Neuronal stem cell (in vitro differentiated cells): ENCODE measurements around the gene STOX1.
"Not testable (repeated sequence)": the region's sequence is repeated elsewhere in the genome, so short reads cannot be mapped to it uniquely, and the experiment has no call there.

ENCODE experiments used
- DNase-seq: peaks from one replicate; pipeline ENCODE4 v3.0.0-alpha.2; 2013; ENCODE audit warnings: low spot score
- H2AFZ ChIP-seq: one replicate; pipeline ENCODE4 v1.6.1; 2013; ENCODE audit warnings: mild to moderate bottlenecking, low read length, inconsistent platforms
- H2AK5ac ChIP-seq: 2 replicates; pipeline ENCODE4 v1.6.1; 2013; ENCODE audit warnings: low read depth, mild to moderate bottlenecking, inconsistent platforms, low read length, moderate library complexity, mixed read lengths
- H2BK120ac ChIP-seq: 2 replicates; pipeline ENCODE4 v1.6.1; 2013; ENCODE audit warnings: low read depth, mild to moderate bottlenecking, inconsistent platforms, low read length, moderate library complexity, mixed read lengths
- H2BK12ac ChIP-seq: one replicate; pipeline ENCODE4 v1.6.1; 2013; ENCODE audit warnings: low read length, inconsistent platforms
- H2BK15ac ChIP-seq: 2 replicates; pipeline ENCODE4 v1.6.1; 2013; ENCODE audit warnings: mild to moderate bottlenecking, low read length, inconsistent platforms, mixed read lengths
- H2BK5ac ChIP-seq: one replicate; pipeline ENCODE4 v1.6.1; 2013; ENCODE audit warnings: inconsistent platforms, mild to moderate bottlenecking, low read length, moderate library complexity
- H3K14ac ChIP-seq: one replicate; pipeline ENCODE4 v1.6.1; 2013; ENCODE audit warnings: low read length, inconsistent platforms
- H3K18ac ChIP-seq: 2 replicates; pipeline ENCODE4 v1.6.1; 2013; ENCODE audit warnings: low read length, inconsistent platforms
- H3K23ac ChIP-seq: 2 replicates; pipeline ENCODE4 v1.6.1; 2013; ENCODE audit warnings: low read depth, mild to moderate bottlenecking, mixed read lengths, low read length, inconsistent platforms; ENCODE audit not compliant: poor library complexity
- H3K27ac ChIP-seq: replicated peaks from 3 replicates; pipeline ENCODE4 v1.5.1; 2013; ENCODE audit warnings: low read length, inconsistent platforms
- H3K27me3 ChIP-seq, 3 experiments: 2 replicates each; pipeline ENCODE4 v1.6.1; 2013; ENCODE audit warnings: low read length in 3 of 3, mild to moderate bottlenecking in 2 of 3, inconsistent platforms in 1 of 3, low read depth in 1 of 3, mixed read lengths in 1 of 3, moderate library complexity in 1 of 3; ENCODE audit not compliant: control insufficient read depth in 3 of 3, insufficient read depth in 3 of 3
- H3K36me3 ChIP-seq, 2 donors: replicated peaks in 1 of 2; 2 replicates each; pipeline ENCODE4 v1.6.1; 2013; ENCODE audit warnings: low read length in 2 of 2; ENCODE audit not compliant: control insufficient read depth in 2 of 2, insufficient read depth in 2 of 2
- H3K4ac ChIP-seq: 2 replicates; pipeline ENCODE4 v1.6.1; 2013; ENCODE audit warnings: inconsistent platforms, mild to moderate bottlenecking, low read length, moderate library complexity
- H3K4me1 ChIP-seq, 2 donors: 1 replicate in 1 of 2; 2 replicates in 1 of 2; pipeline ENCODE4 v1.6.1; 2013; ENCODE audit warnings: low read length in 2 of 2, low read depth in 1 of 2; ENCODE audit not compliant: control insufficient read depth in 2 of 2, insufficient read depth in 1 of 2
- H3K4me2 ChIP-seq: one replicate; pipeline ENCODE4 v1.6.1; 2013; ENCODE audit warnings: mild to moderate bottlenecking, low read length, inconsistent platforms; ENCODE audit not compliant: insufficient read depth, poor library complexity, severe bottlenecking
- H3K4me3 ChIP-seq, 2 donors: 2 replicates each; pipeline ENCODE4 v1.5.1; 2013; ENCODE audit warnings: low read length in 2 of 2, mild to moderate bottlenecking in 2 of 2, inconsistent platforms in 1 of 2, moderate library complexity in 1 of 2
- H3K79me1 ChIP-seq: one replicate; pipeline ENCODE4 v1.6.1; 2013; ENCODE audit warnings: low read depth, mild to moderate bottlenecking, inconsistent platforms, low read length, moderate library complexity
- H3K9ac ChIP-seq: one replicate; pipeline ENCODE4 v1.6.1; 2013; ENCODE audit warnings: mild to moderate bottlenecking, low read depth, low read length, inconsistent platforms; ENCODE audit not compliant: poor library complexity
- H3K9me3 ChIP-seq, 2 donors: replicated peaks in 1 of 2; 2 replicates each; pipeline versions ENCODE3 to v1.6.1; 2013; ENCODE audit warnings: low read length in 2 of 2, mild to moderate bottlenecking in 2 of 2, inconsistent platforms in 1 of 2, low read depth in 1 of 2, mixed read lengths in 1 of 2, moderate library complexity in 1 of 2; ENCODE audit not compliant: control insufficient read depth in 2 of 2, insufficient read depth in 1 of 2
- H4K8ac ChIP-seq: one replicate; pipeline ENCODE4 v1.6.1; 2013; ENCODE audit warnings: low read depth, mild to moderate bottlenecking, inconsistent platforms, low read length, moderate library complexity
- H4K91ac ChIP-seq: one replicate; pipeline ENCODE4 v1.6.1; 2013; ENCODE audit warnings: low read length, low read depth, mild to moderate bottlenecking, inconsistent platforms; ENCODE audit not compliant: poor library complexity
- WGBS, 2 donors: extraction: QIAGEN DNeasy Blood & Tissue Kit; methylation state at CpG; one replicate each; pipeline ENCODE4 v1.1.7; 2013; ENCODE audit warnings: missing lambda C conversion rate in 2 of 2, mixed read lengths in 1 of 2; ENCODE audit not compliant: insufficient read length in 2 of 2, insufficient replicate concordance in 1 of 2; ENCODE audit errors: extremely low coverage in 2 of 2; 5-methylcytosine and 5-hydroxymethylcytosine counted together

The STOX1 gene

GRCh38 chr10:68925489-68925888, 98.2 kb downstream of the STOX1 start:
- DNase-seq = no peak
- no peak overlapping the region for H3K14ac ChIP-seq
- no peak overlapping the region for H3K4me3 ChIP-seq
- H4K8ac ChIP-seq = no peak overlapping the region
- H2BK15ac ChIP-seq = no peak overlapping the region
- peaks cover 2 to 91% of the 10 kb centered on the region in 2 donors for H3K36me3 ChIP-seq
- no peak overlapping the region for H3K18ac ChIP-seq
- H2BK5ac ChIP-seq = no peak overlapping the region
- H3K4me2 ChIP-seq = no peak overlapping the region
- no peaks in the 10 kb centered on the region for H3K9me3 ChIP-seq
- H3K27ac ChIP-seq = no peak overlapping the region
- H3K4me1 ChIP-seq = no peaks in the 10 kb centered on the region
- no peak overlapping the region for H3K23ac ChIP-seq
- H3K27me3 ChIP-seq = no peaks in the 10 kb centered on the region
- no peak overlapping the region for H2BK12ac ChIP-seq
- H3K4ac ChIP-seq = no peak overlapping the region
- no peak overlapping the region for H2BK120ac ChIP-seq
- no peak overlapping the region for H3K9ac ChIP-seq
- WGBS, 2 donors = no CpG with 5 or more reads among the region's 4 CpGs
- H2AK5ac ChIP-seq = no peak overlapping the region
- no peaks in the 10 kb centered on the region for H3K79me1 ChIP-seq
- no peak overlapping the region for H2AFZ ChIP-seq
- no peak overlapping the region for H4K91ac ChIP-seq

- not testable (repeated sequence) for H2AFZ ChIP-seq, H4K8ac ChIP-seq, H2BK12ac ChIP-seq, DNase-seq, H3K4me1 ChIP-seq, H4K91ac ChIP-seq, H3K23ac ChIP-seq, H2AK5ac ChIP-seq, H3K9me3 ChIP-seq, H3K4me2 ChIP-seq, H3K18ac ChIP-seq, H3K4ac ChIP-seq, H3K4me3 ChIP-seq, H3K27me3 ChIP-seq, H3K27ac ChIP-seq, H2BK5ac ChIP-seq, H3K79me1 ChIP-seq, H2BK120ac ChIP-seq, H2BK15ac ChIP-seq, H3K14ac ChIP-seq, H3K9ac ChIP-seq
- peaks cover 4 to 91% of the 10 kb centered on the region in 2 donors for H3K36me3 ChIP-seq
- no CpG with 5 or more reads among the region's 2 CpGs for WGBS, 2 donors
These were observed 101.8 kb downstream of the STOX1 start for GRCh38 chr10:68929157-68929556.

- not testable (repeated sequence) for H3K14ac ChIP-seq, DNase-seq, H2BK120ac ChIP-seq, H4K91ac ChIP-seq, H2BK5ac ChIP-seq, H3K79me1 ChIP-seq, H3K4ac ChIP-seq, H2BK15ac ChIP-seq, H3K9ac ChIP-seq, H3K23ac ChIP-seq, H3K27ac ChIP-seq, H2AFZ ChIP-seq, H3K27me3 ChIP-seq, H4K8ac ChIP-seq, H3K9me3 ChIP-seq, H3K4me3 ChIP-seq, H3K4me1 ChIP-seq, H3K18ac ChIP-seq, H3K4me2 ChIP-seq, H2BK12ac ChIP-seq, H2AK5ac ChIP-seq
- WGBS, 2 donors = no CpG with 5 or more reads among the region's 8 CpGs
- peaks cover 4 to 91% of the 10 kb centered on the region in 2 donors for H3K36me3 ChIP-seq
These were observed 102.6 kb downstream of the STOX1 start for GRCh38 chr10:68929888-68930287.

GRCh38 chr10:68932860-68933259, 105.5 kb downstream of the STOX1 start:
- not testable (repeated sequence) for H3K27me3 ChIP-seq, H3K14ac ChIP-seq, H3K9ac ChIP-seq, H2BK15ac ChIP-seq, H4K8ac ChIP-seq, H3K4ac ChIP-seq, H3K27ac ChIP-seq, H2BK5ac ChIP-seq, H3K18ac ChIP-seq, H3K9me3 ChIP-seq, H2BK120ac ChIP-seq, DNase-seq, H3K79me1 ChIP-seq, H3K4me1 ChIP-seq, H3K23ac ChIP-seq, H2BK12ac ChIP-seq, H3K4me2 ChIP-seq, H2AK5ac ChIP-seq, H3K4me3 ChIP-seq, H4K91ac ChIP-seq, H2AFZ ChIP-seq
- peaks cover 6 to 91% of the 10 kb centered on the region in 2 donors for H3K36me3 ChIP-seq
- no CpG with 5 or more reads among the region's 3 CpGs for WGBS, 2 donors
